Keratinocyte (primary cell): ENCODE data around the gene ITGA2. TPM values are rescaled to one million over a fixed set of nuclear protein-coding genes. Genes with fewer than 3 reads are reported as not detected.

Experiments
- DNase-seq: peaks from one replicate; pipeline ENCODE4 v3.0.0-alpha.2; 2011; ENCODE audit warnings: low read depth, missing footprints, low spot score
- FAIRE-seq: peaks from 2 replicates; lab custom pipeline; 2011; peaks lifted over from hg19 to GRCh38; lab: Jason Lieb, UNC
- H2AFZ ChIP-seq: 2 replicates; pipeline ENCODE4 v1.6.0; 2012; ENCODE audit warnings: low read length, control low read depth, inconsistent platforms; ENCODE audit not compliant: control insufficient read depth
- H3K27ac ChIP-seq: 2 replicates; pipeline ENCODE4 v1.5.1; 2011; ENCODE audit warnings: low read length; ENCODE audit not compliant: control insufficient read depth, insufficient read depth
- H3K27me3 ChIP-seq: 3 replicates; pipeline ENCODE4 v1.6.0; 2011; ENCODE audit warnings: low read length; ENCODE audit not compliant: control insufficient read depth, insufficient read depth; ENCODE audit errors: extremely low read depth
- H3K36me3 ChIP-seq, 2 experiments: 2 replicates in 1 of 2; 3 replicates in 1 of 2; pipeline ENCODE4 v1.5.1; 2011; ENCODE audit warnings: low read length in 2 of 2, mild to moderate bottlenecking in 1 of 2; ENCODE audit not compliant: control insufficient read depth in 2 of 2, insufficient read depth in 2 of 2; ENCODE audit errors: extremely low read depth in 1 of 2
- H3K4me1 ChIP-seq: 3 replicates; pipeline ENCODE4 v1.5.1; 2011; ENCODE audit warnings: low read length; ENCODE audit not compliant: control insufficient read depth, insufficient read depth; ENCODE audit errors: extremely low read depth
- H3K4me2 ChIP-seq: 3 replicates; pipeline ENCODE4 v1.6.0; 2011; ENCODE audit warnings: low read depth, low read length; ENCODE audit not compliant: control insufficient read depth, insufficient read depth; ENCODE audit errors: extremely low read depth
- H3K4me3 ChIP-seq, 3 experiments: fragments of 200-600 bp in 1 of 3; sonication (generic) in 1 of 3; 2 replicates in 2 of 3; 3 replicates in 1 of 3; pipeline ENCODE4 v1.5.1; 2011 to 2016; ENCODE audit warnings: low read length in 3 of 3, mild to moderate bottlenecking in 3 of 3, control low read depth in 2 of 3, inconsistent platforms in 1 of 3, low read depth in 1 of 3, mixed read lengths in 1 of 3, mixed run types in 1 of 3, moderate library complexity in 1 of 3; ENCODE audit not compliant: control insufficient read depth in 2 of 3, insufficient read depth in 2 of 3; ENCODE audit errors: extremely low read depth in 1 of 3
- H3K79me2 ChIP-seq: 2 replicates; pipeline ENCODE4 v1.6.0; 2012; ENCODE audit warnings: low read length; ENCODE audit not compliant: control insufficient read depth, insufficient read depth
- H3K9ac ChIP-seq: 3 replicates; pipeline ENCODE4 v1.6.0; 2011; ENCODE audit warnings: low read length; ENCODE audit not compliant: control insufficient read depth, insufficient read depth; ENCODE audit errors: extremely low read depth
- H3K9me1 ChIP-seq: 3 replicates; pipeline ENCODE4 v1.6.0; 2011; ENCODE audit warnings: low read length; ENCODE audit not compliant: control insufficient read depth, insufficient read depth; ENCODE audit errors: extremely low read depth
- H3K9me3 ChIP-seq: 2 replicates; pipeline ENCODE4 v1.5.1; 2012; ENCODE audit warnings: low read depth, low read length; ENCODE audit not compliant: control insufficient read depth
- H4K20me1 ChIP-seq: 3 replicates; pipeline ENCODE4 v1.6.0; 2011; ENCODE audit warnings: low read length; ENCODE audit not compliant: control insufficient read depth, insufficient read depth; ENCODE audit errors: extremely low read depth
- CTCF ChIP-seq, 3 experiments: IDR thresholded peaks in 1 of 3; conservative IDR thresholded peaks in 1 of 3; optimal IDR thresholded peaks in 1 of 3; 2 replicates in 2 of 3; 3 replicates in 1 of 3; pipeline versions ENCODE3 to v1.5.1; 2011; ENCODE audit warnings: low read length in 3 of 3, mild to moderate bottlenecking in 3 of 3, moderate library complexity in 2 of 3, control low read depth in 1 of 3, inconsistent platforms in 1 of 3; ENCODE audit not compliant: insufficient read depth in 2 of 3; ENCODE audit errors: extremely low read depth in 1 of 3
- EZH2 ChIP-seq: IDR thresholded peaks from one replicate; pipeline ENCODE4 v1.6.1; 2012; ENCODE audit warnings: inconsistent platforms, mild to moderate bottlenecking, low read length, moderate library complexity
- dilution Hi-C: fragments of 300-500 bp; cut with MboI; formaldehyde crosslinking; loops from one replicate; pipeline ENCODE4 v1.7.0; 2020; ENCODE audit warnings: low sequenced_read_pairs; ENCODE audit not compliant: extremely low pct_ligation_motif_present
- polyA plus RNA-seq, 5 experiments: library from polyadenylated mRNA; depleted of rRNA in 3 of 5; stranded (reverse) in 3 of 5; stranded (forward) in 1 of 5; unstranded in 1 of 5; fragments of >200 nt; gene quantifications; 1 replicate in 1 of 5; 2 replicates in 3 of 5; 3 replicates in 1 of 5; pipeline versions ENCODE4 v1.2.1 to v1.2.3, GENCODE V29; 2011 to 2012; ENCODE audit warnings: missing spikeins in 2 of 5, low read depth in 1 of 5, low replicate concordance in 1 of 5

Gene ITGA2
- polyA plus RNA-seq, 1 donor (not counting 4 experiments of a cell fraction or from before 2014, with no cell fraction given) = 112 TPM

- H3K9ac ChIP-seq = no peak overlapping the region
Measured at GRCh38 chr5:52948418-52949076, 40.6 kb upstream of the ITGA2 start.

GRCh38 chr5:52950686-52951085 is 38.5 kb upstream of the ITGA2 start:
- no peak for DNase-seq

More at GRCh38 chr5:52948418-52949076, 40.6 kb upstream of the ITGA2 start:
- H3K79me2 ChIP-seq = no peaks in the 10 kb centered on the region
- peaks cover 48% of the 10 kb centered on the region for H3K4me1 ChIP-seq
- H3K9me3 ChIP-seq = no peaks in the 10 kb centered on the region
- no peaks in the 10 kb centered on the region for H3K36me3 ChIP-seq
- H3K4me2 ChIP-seq = peak overlapping the region; percentile 22
- H3K27me3 ChIP-seq = no peaks in the 10 kb centered on the region
- no peaks in the 10 kb centered on the region for H3K9me1 ChIP-seq
- DNase-seq (no peak), FAIRE-seq (peak; percentile 89)
- TF ChIP-seq EZH2 = no peak
- TF ChIP-seq CTCF (optimal IDR thresholded peaks at IDR 0.05 in 1 of 3, IDR thresholded peaks at IDR 0.05 in 1 of 3, conservative IDR thresholded peaks at IDR 0.05 in 1 of 3; ENCODE audit: extremely low read depth in 1 of 3, insufficient read depth in 2 of 3, low read length in 3 of 3) = peak; percentile 40 to 92 (median 60)
- peak overlapping the region; percentile 28 for H2AFZ ChIP-seq
- H3K4me3 ChIP-seq = no peak overlapping the region
- H3K27ac ChIP-seq = peak overlapping the region; percentile 42
- H4K20me1 ChIP-seq = no peaks in the 10 kb centered on the region
- dilution Hi-C loops = no loop called here

More at GRCh38 chr5:52950686-52951085, 38.5 kb upstream of the ITGA2 start:
- H3K9ac ChIP-seq = peak overlapping the region; percentile 13
- peak overlapping the region; percentile 46 for H2AFZ ChIP-seq
- H4K20me1 ChIP-seq = no peaks in the 10 kb centered on the region
- H3K79me2 ChIP-seq = no peaks in the 10 kb centered on the region
- H3K27ac ChIP-seq = no peak overlapping the region
- no peaks in the 10 kb centered on the region for H3K36me3 ChIP-seq
- TF ChIP-seq CTCF (optimal IDR thresholded peaks at IDR 0.05 in 1 of 3, IDR thresholded peaks at IDR 0.05 in 1 of 3, conservative IDR thresholded peaks at IDR 0.05 in 1 of 3; ENCODE audit: extremely low read depth in 1 of 3, insufficient read depth in 2 of 3, low read length in 3 of 3) (no peak), EZH2 (no peak)
- peaks cover 47% of the 10 kb centered on the region for H3K4me1 ChIP-seq
- H3K4me2 ChIP-seq = peak overlapping the region; percentile 52
- H3K4me3 ChIP-seq = peak overlapping the region in 1 of 3 experiments; percentile 26
- dilution Hi-C loops = no loop called here
- no peaks in the 10 kb centered on the region for H3K27me3 ChIP-seq
- peak; percentile 76 for FAIRE-seq
- no peaks in the 10 kb centered on the region for H3K9me1 ChIP-seq
- H3K9me3 ChIP-seq = no peaks in the 10 kb centered on the region
